GM06990 (cell line): ENCODE measurements around the gene SZRD1.

Experiments used
- DNase-seq: peaks from one replicate; pipeline ENCODE4 v3.0.0-alpha.2; 2011; ENCODE audit not compliant: insufficient read length; ENCODE audit errors: extremely low read depth
- H3K27me3 ChIP-seq: replicated peaks from 2 replicates; pipeline ENCODE4 v1.6.0; 2011; ENCODE audit warnings: low read length; ENCODE audit not compliant: control insufficient read depth, insufficient read depth
- H3K36me3 ChIP-seq: 2 replicates; pipeline ENCODE4 v1.5.1; 2011; ENCODE audit warnings: low read length; ENCODE audit not compliant: control insufficient read depth, insufficient read depth
- H3K4me3 ChIP-seq: replicated peaks from 2 replicates; pipeline ENCODE4 v1.5.1; 2011; ENCODE audit warnings: low read depth, mild to moderate bottlenecking, control low read depth, low read length
- CTCF ChIP-seq: IDR thresholded peaks from 2 replicates; pipeline ENCODE4 v1.5.1; 2011; ENCODE audit warnings: low read length, control low read depth, mild to moderate bottlenecking, inconsistent platforms; ENCODE audit not compliant: insufficient read depth, poor library complexity, severe bottlenecking

The SZRD1 gene

DNA sequence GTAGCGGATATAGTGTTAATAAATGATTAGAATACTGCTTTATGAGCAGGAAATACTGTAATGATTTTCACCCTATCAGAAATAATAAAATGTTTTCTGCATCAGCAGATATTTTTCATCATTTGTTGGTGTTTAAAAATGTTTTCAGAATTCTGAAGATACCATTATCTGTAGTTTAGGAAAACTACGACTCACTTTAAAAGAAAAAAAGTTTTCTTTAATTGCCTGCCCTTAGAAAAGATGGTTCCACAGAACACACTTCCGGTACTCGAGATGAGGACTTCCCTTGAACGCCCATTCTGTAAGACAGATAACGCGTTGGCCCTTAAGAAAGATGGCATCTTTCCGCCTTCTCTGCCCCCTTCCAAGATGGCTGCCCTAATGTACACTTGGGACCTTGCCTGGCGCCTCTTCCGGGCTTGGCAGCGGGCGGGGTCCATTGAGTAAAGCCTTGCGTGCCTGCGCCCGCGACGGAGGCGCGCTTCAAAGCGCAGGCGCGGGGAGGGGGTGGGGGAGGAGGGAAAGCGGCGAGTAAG, at the start of gene SZRD1:
Gene SZRD1, plus strand, starts transcription at position 521 of the 536 bp plus-strand sequence. CDS start 16 bp downstream, outside the sequence.
- no peak for TF ChIP-seq CTCF
- peak; percentile 99 for DNase-seq

GRCh38 chr1:16318555-16318954, 48.5 kb upstream of the SZRD1 start:
- TF ChIP-seq CTCF = no peak
- H3K4me3 ChIP-seq = no peak overlapping the region
- no peak for DNase-seq
- H3K27me3 ChIP-seq = no peaks in the 10 kb centered on the region
- no peaks in the 10 kb centered on the region; the same call in 1 of the 2 replicates for H3K36me3 ChIP-seq

More for the DNA sequence above, at the start of gene SZRD1:
- H3K4me3 ChIP-seq = peak within 1 kb of the TSS; percentile 86
- H3K27me3 ChIP-seq = no peaks in the 10 kb centered on the region
- no peaks in the 10 kb centered on the region for H3K36me3 ChIP-seq

GRCh38 chr1:16321176-16321867, 45.7 kb upstream of the SZRD1 start:
- no peak for DNase-seq
- no peak for TF ChIP-seq CTCF
- Histone ChIP-seq H3K4me3 (no peak overlapping the region), H3K36me3 (no peaks in the 10 kb centered on the region), H3K27me3 (no peaks in the 10 kb centered on the region)

GRCh38 chr1:16324456-16324890, 42.6 kb upstream of the SZRD1 start:
- Histone ChIP-seq H3K36me3 (no peaks in the 10 kb centered on the region; the same call in 1 of the 2 replicates), H3K27me3 (no peaks in the 10 kb centered on the region), H3K4me3 (no peak overlapping the region)
- no peak for TF ChIP-seq CTCF
- DNase-seq = no peak

- Histone ChIP-seq H3K4me3 (no peak overlapping the region), H3K27me3 (no peaks in the 10 kb centered on the region), H3K36me3 (no peaks in the 10 kb centered on the region; the same call in 1 of the 2 replicates)
- TF ChIP-seq CTCF = no peak
- no peak for DNase-seq
Measured at GRCh38 chr1:16326833-16327404, 40.1 kb upstream of the SZRD1 start.
